ENCODE measurements around the gene EIF3D.

GRCh38 chr22:36507518-36508010 lies 21.4 kb downstream of the EIF3D start:
- TF ChIP-seq POLR2A (IDR thresholded peaks at IDR 0.05) (no peak), CTCF (IDR thresholded peaks at IDR 0.05) (no peak)
